Measurements from ENCODE around the gene INSR.

DNA sequence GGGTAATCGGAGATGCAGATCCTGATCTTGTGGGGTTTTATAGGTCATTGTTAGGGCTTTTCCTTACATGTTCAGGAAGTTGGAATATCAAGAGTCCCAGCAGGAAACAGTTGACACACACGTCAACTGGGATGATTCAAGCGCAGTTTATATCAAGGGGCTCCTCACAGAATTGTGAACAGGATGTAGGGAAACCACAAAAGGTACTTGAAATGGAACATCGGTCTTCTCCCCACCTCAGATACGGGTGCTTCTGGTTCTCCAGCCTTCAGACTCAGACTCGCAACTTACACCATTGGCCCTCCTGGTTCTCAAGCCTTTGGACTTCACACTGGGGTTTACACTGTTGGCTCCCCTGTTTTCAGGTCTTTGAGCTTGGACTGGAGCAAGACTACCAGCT is 205.2 kb downstream of the INSR start:
- TF ChIP-seq EZH2 (IDR thresholded peaks at IDR 0.05; ENCODE audit: borderline replicate concordance, low read depth, low read length, severe bottlenecking) = no peak
- no peak for TF ChIP-seq CTCF (IDR thresholded peaks at IDR 0.05; ENCODE audit: borderline replicate concordance, extremely low read depth, low read length, poor library complexity, severe bottlenecking)

Data from DND-41 (cell line).